Measurements from ENCODE around the gene DSTYK.

- TF ChIP-seq CTCF (conservative IDR thresholded peaks at IDR 0.05; ENCODE audit: low read depth in 2 of 2) (no peak), POLR2AphosphoS5 (IDR thresholded peaks at IDR 0.05; ENCODE audit: low read depth) (no peak), CREB1 (CRISPR knock-in tag; IDR thresholded peaks at IDR 0.05; ENCODE audit: low read depth) (no peak), EZH2 (IDR thresholded peaks at IDR 0.05; ENCODE audit: low read depth, unreplicated experiment) (no peak)
Measured at GRCh38 chr1:205158048-205158616, 53.4 kb downstream of the DSTYK start.

Data from GM23338 (cell line).